Cerebellar nuclear complex (tissue), 1 donor: ENCODE results near the gene SLC46A1.

Experiments
- DNase-seq, 2 experiments: peaks; one replicate each; lab custom pipeline; 2025; lab: John Stamatoyannopoulos, UW

SLC46A1 gene

GRCh38 chr17:28357061-28357900 lies 48.7 kb downstream of the SLC46A1 start, which contains the start of gene POLDIP2:
TSS of gene POLDIP2 (minus strand) at chr17:28357527. CDS start at chr17:28357448, 79 bp downstream.
- peak; percentile 38 to 55 for DNase-seq

DNA sequence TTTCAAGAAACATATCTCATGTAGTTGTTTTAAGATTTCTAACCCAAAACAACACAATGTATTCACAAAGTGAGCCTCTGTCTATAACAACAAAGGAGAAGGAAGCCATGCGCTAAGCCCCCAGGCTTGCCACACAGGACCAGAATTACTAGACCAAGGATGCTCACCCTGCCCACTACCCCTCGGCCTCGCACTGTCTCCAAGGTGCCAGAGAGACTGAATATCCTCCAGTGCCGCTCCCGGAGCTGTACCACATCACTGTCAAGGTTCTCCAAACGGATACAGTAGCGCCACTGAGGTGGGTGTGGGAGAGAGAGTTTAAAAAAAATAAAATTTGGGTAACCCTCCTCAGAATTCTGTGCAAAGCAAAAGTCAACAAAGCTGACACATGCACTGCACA lies 55.7 kb downstream of the SLC46A1 start:
- no peak for DNase-seq

- DNase-seq, result no peak
Measured at GRCh38 chr17:28348979-28349378, 57.0 kb downstream of the SLC46A1 start.

- no peak for DNase-seq
Measured at GRCh38 chr17:28347261-28347891, 58.6 kb downstream of the SLC46A1 start.

GRCh38 chr17:28346746-28347246 lies 59.2 kb downstream of the SLC46A1 start:
- DNase-seq, result no peak

GRCh38 chr17:28346199-28346580 lies 59.8 kb downstream of the SLC46A1 start:
- DNase-seq, result no peak

DNA sequence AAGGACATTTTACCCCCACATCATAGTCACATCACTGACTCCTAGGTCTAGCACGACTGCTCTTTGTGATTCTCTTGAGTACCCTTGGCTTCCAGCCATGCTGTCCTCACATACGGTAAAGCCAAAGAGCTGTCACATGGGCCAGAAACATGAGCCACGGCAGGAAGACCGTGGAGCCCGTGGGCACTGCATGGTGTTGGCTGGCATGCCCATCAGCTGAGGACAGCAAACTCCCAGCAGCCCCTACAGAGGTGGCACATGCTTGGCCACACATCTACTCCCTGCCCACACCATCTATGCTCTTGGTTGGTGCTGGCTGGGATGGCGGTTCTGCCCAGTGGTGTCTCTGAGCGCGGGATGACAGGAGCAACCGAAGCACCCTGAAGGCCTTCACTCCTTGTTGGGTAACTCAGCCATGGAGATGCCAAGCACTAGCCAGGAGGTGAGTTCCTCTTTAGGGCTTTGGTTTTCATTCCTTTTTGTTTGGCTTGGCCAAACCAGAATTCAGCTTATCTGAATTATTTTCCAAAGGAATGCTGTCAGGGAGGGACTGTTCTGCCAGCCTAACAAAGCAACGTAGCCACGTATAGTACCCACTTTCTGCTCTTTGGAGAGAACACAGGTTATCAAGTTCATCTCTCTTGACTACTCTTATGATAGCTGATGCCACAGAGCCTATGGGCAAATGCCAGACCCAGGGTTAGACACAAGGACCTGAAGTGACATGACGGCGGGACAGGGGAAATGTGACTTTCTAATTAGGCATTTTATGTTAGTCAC lies 60.4 kb downstream of the SLC46A1 start:
- DNase-seq, result no peak
